ENCODE results near the gene ZNF609.

DNA sequence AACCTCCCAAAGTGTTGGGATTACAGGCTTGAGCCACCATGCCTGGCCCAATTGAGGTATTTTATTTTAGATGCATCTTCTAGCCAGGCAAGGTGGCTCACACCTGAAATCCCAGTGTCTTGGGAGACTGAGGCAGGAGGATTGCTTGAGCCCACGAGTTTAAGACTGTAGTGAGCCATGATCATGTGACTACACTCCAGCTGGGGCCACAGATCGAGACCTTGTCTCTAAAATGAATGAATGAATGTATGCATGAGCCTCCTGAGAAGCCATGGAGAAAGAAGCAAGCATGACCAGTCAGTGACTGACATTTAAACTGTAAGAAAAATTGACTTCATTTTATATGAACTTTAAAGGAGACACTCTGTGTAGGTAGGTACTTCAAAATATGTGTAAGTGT is 105.7 kb downstream of the ZNF609 start:
- no peak for TF ChIP-seq JUND (IDR thresholded peaks at IDR 0.05)
- TF ChIP-seq, protein P1, sequence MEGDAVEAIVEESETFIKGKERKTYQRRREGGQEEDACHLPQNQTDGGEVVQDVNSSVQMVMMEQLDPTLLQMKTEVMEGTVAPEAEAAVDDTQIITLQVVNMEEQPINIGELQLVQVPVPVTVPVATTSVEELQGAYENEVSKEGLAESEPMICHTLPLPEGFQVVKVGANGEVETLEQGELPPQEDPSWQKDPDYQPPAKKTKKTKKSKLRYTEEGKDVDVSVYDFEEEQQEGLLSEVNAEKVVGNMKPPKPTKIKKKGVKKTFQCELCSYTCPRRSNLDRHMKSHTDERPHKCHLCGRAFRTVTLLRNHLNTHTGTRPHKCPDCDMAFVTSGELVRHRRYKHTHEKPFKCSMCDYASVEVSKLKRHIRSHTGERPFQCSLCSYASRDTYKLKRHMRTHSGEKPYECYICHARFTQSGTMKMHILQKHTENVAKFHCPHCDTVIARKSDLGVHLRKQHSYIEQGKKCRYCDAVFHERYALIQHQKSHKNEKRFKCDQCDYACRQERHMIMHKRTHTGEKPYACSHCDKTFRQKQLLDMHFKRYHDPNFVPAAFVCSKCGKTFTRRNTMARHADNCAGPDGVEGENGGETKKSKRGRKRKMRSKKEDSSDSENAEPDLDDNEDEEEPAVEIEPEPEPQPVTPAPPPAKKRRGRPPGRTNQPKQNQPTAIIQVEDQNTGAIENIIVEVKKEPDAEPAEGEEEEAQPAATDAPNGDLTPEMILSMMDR (IDR thresholded peaks at IDR 0.05 in 2 of 3, conservative IDR thresholded peaks at IDR 0.05 in 1 of 3; ENCODE audit: borderline replicate concordance in 1 of 3, insufficient read depth in 1 of 3, low read depth in 2 of 3, low read length in 2 of 3): no peak
- no peak for TF ChIP-seq TCF7L2 (IDR thresholded peaks at IDR 0.05; ENCODE audit: borderline replicate concordance, extremely low read depth, insufficient read depth, insufficient read length)
- TF ChIP-seq, protein P2, sequence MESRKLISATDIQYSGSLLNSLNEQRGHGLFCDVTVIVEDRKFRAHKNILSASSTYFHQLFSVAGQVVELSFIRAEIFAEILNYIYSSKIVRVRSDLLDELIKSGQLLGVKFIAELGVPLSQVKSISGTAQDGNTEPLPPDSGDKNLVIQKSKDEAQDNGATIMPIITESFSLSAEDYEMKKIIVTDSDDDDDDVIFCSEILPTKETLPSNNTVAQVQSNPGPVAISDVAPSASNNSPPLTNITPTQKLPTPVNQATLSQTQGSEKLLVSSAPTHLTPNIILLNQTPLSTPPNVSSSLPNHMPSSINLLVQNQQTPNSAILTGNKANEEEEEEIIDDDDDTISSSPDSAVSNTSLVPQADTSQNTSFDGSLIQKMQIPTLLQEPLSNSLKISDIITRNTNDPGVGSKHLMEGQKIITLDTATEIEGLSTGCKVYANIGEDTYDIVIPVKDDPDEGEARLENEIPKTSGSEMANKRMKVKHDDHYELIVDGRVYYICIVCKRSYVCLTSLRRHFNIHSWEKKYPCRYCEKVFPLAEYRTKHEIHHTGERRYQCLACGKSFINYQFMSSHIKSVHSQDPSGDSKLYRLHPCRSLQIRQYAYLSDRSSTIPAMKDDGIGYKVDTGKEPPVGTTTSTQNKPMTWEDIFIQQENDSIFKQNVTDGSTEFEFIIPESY (IDR thresholded peaks at IDR 0.05; ENCODE audit: extremely low read depth, insufficient replicate concordance, low read length): no peak
- TF ChIP-seq POLR2A (IDR thresholded peaks at IDR 0.05; ENCODE audit: borderline replicate concordance, extremely low read depth, insufficient read depth, insufficient read length): no peak
